HG03378 (cell line): Measurements from ENCODE around the gene ZNF608.

ENCODE experiments used
- ATAC-seq: cut with Tn5 transposase; IDR thresholded peaks from one replicate; pipeline ENCODE4 v1.9.1; 2021; ENCODE audit warnings: mild to moderate bottlenecking, moderate library complexity; ENCODE audit not compliant: unreplicated experiment

ZNF608 gene, protein sequence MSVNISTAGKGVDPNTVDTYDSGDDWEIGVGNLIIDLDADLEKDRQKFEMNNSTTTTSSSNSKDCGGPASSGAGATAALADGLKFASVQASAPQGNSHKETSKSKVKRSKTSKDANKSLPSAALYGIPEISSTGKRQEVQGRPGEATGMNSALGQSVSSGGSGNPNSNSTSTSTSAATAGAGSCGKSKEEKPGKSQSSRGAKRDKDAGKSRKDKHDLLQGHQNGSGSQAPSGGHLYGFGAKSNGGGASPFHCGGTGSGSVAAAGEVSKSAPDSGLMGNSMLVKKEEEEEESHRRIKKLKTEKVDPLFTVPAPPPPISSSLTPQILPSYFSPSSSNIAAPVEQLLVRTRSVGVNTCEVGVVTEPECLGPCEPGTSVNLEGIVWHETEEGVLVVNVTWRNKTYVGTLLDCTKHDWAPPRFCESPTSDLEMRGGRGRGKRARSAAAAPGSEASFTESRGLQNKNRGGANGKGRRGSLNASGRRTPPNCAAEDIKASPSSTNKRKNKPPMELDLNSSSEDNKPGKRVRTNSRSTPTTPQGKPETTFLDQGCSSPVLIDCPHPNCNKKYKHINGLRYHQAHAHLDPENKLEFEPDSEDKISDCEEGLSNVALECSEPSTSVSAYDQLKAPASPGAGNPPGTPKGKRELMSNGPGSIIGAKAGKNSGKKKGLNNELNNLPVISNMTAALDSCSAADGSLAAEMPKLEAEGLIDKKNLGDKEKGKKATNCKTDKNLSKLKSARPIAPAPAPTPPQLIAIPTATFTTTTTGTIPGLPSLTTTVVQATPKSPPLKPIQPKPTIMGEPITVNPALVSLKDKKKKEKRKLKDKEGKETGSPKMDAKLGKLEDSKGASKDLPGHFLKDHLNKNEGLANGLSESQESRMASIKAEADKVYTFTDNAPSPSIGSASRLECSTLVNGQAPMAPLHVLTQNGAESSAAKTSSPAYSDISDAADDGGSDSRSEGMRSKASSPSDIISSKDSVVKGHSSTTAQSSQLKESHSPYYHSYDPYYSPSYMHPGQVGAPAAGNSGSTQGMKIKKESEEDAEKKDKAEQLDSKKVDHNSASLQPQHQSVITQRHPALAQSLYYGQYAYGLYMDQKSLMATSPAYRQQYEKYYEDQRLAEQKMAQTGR (N-terminal part only)

DNA sequence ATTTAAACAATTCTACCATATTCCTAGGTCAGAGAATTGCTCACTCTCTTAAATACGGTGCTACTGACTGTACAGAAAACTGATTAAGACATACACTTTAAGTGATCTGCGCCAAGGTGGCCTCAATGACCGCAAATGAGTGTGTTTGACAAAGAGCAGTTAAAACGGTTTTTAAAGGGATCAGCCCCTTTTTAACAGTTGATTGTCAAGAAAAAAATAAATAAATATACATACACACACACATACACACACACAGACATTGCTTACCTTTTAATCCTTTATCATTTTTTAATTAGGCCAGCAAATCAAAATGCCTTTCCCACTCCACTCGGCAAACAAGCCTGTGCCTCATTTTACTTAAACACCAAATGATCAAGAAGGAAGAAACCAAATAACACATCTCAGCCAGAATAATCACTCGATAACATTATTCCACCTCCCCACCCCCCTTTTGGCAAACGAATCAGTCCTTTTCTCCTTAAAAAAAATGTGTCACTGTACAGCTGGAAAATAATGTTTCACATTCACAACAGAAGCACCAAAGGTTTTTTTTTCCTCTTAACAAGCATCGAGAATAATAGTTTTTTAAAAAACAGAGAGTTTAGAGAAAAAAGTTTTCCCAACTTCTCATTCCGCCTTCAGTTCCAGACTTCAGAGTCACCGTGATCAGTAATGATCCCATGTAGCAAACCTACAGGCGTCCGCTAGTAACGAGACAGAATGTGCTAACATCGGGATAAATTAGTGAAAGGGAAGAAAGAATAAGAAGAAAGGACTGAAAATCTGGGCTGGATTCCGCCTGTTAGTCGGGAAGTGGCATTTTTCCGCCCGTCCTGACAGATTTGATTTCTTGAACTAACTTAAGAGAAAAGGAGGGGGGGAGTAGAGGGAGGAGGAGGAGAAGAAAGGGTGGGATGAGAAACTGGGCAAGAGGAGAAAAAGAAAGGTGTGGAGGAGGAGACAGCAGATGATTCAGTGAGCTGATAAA lies at the start of gene ZNF608:
TSS of gene ZNF608 (minus strand) at position 712 of the 988 bp plus-strand sequence. CDS start 1,650 bp downstream, outside the sequence.
- ATAC-seq: no peak

DNA sequence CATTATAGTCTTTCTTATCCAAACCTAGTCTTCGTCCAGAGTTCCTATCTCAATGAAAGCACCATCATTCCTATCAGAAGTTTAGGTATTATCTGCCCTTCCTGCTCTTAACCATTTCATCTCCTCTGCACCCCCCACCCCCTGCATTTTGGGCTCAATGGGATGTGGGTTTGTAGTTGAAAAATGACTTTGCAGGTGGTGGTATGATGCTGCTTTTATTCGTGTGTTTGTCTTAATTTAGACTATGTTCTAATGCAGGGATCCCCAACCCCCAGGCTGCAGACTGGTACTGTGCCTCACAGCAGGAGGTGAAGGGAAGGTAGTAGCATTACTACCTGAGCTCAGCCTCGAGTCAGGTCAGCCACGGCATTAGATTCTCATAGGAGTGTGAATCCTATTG lies 49.4 kb upstream of the ZNF608 start:
- ATAC-seq: no peak

DNA sequence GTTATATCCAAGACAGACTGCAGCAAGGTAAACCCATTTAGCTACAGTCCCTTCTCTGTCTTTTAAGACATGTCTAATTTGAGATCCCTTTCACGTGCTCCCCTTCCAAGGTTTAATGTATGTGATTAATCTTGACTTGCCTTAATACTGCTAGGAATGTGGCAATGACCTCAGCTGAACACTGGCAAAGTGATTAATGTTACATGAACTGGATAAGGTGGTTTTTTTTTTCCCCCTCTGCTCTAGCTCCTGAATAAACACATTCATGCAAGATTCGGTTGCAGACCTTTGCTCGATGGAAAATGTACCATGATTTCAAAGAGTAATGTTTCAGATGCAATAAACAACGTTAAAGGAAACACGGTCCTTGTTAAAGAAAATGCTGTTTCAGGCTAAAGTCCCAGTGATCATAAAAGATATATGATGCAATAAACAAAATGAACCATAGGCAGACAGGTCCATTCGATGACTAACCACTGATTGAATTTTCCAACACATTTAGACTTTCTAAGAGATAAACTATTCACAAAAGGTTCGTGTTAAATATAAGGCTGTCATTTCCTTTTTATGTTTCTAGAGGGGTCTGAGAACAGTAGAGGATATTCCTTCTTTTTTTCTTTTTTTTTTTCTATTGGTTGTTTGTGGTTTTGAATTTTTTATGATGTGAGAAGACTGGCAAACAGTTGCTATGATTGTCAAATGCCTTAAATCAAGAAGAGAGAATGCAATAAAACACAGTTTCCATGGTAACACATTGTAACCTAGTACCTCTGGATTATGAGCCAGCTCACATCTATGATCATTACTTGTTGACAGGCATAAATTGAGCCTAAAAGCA lies 44.7 kb upstream of the ZNF608 start:
- ATAC-seq: no peak

DNA sequence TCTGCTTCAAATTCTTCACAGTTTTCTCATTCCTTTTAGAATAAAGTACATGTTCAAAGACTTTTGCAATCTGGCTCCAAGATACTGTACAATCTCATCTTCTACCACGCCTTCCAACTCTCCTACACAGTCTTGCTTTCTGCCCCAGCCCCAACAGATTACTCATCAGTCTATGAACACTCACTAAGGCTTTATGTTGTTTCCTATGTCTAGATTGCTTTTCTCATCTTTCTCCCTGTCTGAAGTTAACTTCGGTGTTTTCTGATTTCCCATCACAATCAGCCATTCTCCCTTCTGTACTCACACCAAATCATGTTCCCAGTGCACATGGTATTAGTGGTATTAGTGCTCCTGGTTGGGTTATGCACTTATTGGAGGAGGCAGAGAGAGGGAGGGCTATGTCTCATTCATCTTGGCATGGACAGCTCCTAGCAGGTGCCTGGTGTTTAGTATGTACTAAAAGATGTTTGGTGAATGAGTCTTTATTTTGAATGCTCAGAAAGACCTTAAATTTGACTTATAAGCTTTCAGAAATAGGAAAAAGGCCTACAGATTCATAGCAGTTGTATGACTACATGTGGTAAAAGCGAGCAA lies 44.0 kb upstream of the ZNF608 start:
- no peak for ATAC-seq

DNA sequence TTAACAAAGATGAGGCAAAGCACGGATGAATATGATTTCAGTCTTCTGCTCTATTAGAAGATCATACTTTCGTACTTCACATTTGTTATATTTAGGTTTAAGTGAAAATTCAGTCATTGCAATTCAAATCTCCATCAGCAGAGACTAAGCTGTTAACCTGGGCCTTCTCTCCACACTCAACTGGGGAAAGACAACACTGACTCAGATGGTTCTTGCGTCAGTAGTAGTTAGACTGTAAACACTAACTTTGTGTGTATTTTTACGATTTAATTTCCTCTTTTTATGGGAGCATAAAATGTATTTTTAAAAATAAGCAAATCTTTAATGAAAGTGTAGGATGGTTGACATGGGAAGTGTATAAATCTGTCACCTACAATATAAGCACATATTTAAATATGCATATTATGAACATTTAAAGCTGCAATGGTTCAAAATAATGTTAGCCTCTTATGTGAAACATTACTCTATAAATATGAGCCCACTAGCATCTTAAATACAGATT lies 42.7 kb upstream of the ZNF608 start:
- no peak for ATAC-seq

DNA sequence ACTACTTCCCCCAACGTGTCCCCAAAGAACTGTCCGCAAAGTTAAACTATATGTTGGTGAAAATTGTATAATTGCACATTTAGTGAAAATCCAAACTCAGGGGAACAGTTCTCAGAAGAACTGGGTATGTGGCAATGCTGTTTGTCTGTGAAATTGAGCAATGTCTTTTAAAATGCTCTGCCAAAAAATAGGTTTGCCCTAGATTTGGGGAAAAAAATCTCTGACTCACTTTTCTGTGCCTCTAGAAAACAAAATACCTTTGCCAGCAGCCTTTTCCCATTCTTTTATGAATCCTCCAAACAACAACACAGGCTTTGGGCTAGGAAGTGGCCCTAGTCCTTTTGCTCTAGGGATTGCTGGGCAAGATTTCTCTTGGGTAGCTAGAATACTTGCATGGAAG lies 37.4 kb upstream of the ZNF608 start:
- no peak for ATAC-seq

DNA sequence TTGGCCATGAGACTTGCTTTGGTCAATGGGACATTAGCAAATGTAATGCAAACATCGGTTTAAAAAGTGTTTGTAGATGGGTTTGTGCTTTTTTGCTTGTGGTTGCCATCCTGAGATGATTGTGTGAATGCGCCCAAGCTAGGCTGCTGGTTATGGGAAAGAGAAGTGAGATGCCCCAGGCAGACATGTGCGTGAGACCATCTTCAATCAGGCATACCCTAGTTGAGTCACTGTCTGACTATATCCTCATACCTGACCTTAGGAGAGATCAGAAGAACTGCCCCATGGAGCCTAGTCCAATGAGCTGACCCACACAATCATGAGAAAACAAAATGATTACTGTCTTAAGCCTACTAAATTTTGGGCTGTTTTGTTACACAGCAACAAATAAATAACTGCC lies 36.8 kb upstream of the ZNF608 start:
- no peak for ATAC-seq

DNA sequence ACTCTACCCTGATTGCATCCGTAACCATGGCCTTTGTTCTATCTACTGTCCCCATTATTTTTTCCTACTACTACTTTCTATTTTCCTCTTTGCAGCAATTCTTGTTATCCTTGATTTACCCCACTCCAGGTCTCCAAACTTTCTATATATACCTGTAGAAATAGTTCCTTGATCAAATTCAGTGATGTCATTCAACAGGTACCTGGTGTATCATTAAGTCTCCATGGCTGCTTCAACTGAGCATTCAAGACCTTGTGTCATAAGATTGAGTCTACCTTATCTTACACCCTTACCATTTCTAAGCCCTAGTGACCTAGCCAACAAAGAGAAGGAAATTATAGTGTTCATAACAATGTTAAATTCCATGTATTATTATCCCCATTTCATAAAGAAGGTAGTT lies 35.8 kb upstream of the ZNF608 start:
- no peak for ATAC-seq

DNA sequence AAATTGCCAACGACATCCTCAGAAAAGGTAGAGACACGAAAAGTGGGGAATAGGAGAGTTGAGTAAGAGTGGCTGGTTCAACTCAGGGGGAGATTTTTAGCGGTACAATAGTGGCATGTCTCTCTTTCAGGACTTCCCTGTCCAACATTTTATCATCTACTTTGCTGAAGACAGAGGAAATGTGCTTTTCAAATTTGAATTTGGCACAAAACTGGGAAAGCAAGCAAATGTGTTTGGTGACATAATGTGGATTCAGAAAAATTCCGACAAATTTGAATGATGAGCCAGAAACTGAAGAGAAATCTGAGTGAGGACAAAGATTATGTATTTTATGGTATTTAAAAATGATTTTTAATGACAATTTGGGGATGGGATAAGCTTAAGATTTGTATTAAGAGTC lies 33.6 kb upstream of the ZNF608 start:
- ATAC-seq: no peak

DNA sequence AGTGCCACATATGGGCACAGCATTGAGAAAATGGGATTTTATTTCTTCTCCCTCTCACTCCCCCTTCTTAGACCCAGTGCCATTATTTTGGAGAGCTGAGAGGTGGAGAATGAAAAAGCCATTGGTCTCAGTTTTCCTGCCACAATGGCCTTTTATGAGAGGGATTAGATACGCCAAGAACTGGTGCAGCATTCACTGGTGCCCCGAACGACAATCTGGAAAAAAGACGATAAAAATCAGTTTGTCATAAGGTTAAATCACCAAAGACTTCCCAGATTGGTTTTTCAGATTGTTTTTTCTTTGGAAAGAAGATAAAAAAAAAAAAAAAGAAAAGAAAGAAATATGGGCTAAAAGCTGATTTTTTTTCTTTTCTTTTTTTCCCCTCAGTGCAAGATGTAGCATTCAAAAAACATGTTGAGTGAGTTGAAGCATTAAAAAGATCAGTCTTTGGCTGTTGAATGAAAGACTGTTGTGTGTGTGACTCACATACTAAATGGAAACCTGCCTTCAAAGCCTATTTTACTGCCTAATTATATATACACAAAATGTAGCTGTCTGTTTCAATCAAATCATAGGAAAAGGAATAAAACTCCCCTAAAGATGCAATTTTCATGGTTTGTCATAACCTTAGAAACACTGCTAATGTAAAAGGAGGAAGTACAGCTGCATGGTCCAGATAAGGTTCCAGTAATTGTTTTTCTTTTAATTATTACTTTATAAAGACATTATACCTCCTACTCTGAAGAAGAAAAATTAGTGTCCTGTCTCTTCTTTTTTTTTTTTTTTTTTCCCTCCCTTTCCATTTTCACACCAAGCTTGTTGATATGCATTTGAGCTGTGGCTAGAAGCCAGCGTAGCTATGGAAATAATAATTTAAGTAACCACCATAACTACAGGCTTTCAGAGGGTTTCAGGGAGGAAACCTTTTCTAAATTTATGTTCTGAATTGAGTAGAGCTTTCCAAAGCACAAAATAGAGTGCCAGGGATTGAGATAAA lies 27.2 kb upstream of the ZNF608 start:
- no peak for ATAC-seq

DNA sequence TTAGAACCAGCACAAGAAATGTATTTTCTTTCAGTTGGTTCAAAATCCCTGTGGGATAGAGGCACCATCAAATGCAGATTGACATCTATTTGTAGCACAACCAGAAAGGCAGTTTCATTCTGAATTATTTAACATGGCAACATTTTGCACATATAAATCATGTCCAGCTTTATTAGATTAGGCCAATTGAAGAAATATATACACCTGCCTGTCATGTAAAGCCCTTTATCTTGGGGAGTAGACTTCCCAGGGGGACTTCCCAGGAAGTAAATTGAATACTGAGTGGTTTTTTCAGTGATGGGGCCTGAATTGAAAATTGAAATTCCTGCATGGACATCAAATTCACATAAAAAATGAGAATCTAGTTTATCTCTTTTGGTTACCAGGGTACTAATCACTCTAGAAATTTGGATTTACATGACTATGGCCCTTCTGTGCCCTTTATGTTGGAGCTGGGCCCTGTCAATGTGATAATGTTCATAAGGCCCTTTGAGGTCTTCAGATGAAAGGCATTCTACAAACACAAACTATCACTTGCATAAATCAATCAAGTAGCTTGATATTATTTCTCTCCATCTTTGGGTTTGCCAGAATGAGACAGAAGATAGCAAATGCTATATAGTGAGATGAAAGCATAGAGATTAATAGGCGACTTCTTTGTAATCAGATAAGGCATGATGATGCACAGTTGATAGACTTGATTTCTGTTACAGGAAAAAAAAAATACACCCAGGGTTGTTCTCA lies 26.2 kb upstream of the ZNF608 start:
- no peak for ATAC-seq

DNA sequence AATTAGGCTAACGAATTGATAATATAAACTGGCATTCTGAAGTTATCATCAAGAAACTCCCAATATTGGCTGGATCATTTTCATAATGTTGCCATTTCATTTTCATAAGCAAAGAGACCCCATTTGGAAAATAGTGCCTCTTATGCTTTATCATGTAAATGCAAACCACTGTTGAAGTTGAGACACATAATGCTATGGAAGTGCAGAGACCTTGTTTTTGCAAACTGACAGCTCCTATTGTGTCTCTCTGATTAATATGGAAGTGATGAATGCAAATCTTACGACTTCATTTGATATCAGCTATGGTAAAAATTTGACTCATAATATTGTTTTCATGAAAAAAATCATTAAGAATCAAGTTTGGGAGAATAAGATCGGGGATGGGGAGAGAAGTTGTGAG lies 25.3 kb upstream of the ZNF608 start:
- no peak for ATAC-seq

DNA sequence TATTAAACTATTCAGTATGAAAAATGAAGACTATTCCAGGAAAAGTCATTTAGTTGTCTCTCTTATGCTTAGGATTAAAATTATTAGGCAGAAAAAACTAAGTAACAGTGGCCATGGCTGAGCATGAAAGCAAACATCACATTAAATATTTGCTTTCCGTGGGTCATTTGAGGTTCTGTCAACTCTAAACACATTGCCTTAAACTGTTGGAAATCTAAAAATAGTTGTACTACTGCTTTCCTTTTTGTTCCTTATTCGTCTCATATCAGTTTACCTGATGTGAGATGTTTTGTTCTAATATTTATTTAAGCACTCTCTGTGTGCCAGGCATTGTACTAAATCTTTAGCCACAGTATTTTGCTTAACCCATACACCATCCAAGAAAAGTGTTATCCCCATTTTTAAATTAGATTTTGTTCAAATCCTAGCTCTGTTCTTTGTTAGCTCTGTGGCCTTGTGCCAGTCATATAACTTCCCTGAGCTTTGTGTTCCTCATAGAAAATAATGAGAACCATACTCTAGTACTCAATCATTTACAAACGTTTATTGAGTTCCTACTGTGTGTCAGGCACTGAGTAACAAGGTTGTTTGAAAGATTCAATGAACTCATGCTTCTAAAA lies 18.7 kb upstream of the ZNF608 start:
- no peak for ATAC-seq

DNA sequence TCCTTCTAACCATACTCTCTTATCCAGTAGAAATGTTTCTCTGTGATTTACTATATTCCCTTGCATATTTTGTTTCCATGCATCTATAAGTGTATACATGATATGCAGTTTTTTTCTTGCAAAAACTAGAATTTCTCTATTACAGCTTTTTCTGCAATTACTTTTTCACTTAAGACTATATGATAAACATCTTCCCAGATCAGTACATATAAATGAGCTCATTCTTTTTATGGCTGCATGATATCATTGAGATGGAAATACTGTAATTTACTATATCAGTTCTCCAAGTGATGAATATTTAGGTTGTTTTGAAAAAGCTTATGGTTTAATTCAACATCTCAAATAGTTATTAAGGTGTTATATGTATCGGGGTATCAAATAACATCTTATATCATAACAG lies 18.1 kb upstream of the ZNF608 start:
- no peak for ATAC-seq

DNA sequence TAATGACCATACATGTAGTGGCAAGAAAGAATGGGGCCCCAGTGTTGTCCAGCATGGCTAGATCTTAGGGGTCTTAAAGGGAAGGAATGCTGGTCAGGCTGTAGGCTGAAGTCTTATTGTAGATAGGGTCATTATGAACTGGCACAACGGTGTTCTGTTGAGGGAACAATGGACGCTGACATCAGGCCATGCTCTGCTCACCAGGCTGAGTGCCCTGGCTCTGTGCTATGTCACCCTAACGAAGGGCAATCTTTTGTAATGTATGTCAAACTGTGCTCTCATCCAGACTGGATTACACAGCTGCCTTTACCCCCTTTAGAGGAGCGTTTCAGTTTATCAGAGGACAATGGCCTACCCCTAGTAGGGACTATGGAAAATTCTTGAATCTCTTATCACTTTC lies 14.6 kb upstream of the ZNF608 start:
- ATAC-seq: no peak

DNA sequence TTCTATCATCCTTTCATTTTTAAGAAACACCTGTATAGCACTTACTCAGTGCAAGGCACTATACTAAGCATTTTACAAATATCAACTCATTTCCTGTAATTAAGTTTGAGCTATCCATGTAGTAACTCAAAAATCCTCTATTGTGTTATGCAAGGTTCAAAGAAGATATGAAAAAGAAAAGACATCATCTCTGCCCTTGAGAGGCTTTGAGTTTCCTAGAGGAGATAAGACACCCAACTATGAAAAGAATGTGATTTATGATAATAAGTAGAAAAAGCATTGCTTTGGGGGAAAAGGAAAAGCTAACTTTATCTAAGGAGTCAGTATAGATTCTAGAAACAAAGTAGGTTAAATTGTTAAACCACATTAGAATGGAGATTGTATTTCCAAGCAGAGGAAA lies 14.2 kb upstream of the ZNF608 start:
- no peak for ATAC-seq

DNA sequence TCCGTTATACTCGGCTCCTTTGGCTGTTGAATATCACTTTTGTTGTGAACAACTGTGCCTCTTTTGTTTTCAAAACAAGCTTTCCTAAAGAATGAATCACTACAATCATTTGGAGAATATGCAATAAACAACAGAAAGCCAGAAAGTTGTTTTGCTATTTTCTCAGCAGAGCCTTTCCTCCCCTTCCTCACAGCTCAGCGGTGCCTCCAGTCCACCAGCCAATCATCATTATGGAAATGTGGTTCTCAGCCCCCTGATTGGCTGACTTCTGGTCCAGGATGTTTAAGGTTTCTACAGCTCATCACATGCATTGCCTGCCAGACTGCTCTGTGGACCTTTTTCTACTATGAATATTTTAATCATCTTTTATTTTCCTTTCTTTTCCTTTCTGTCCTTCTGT lies 9.1 kb upstream of the ZNF608 start:
- ATAC-seq: no peak
